A549 (cell line): ENCODE data around the gene PARP12. TPM values are rescaled to one million over a fixed set of nuclear protein-coding genes. Genes with fewer than 3 reads are reported as not detected.

Source experiments
- ATAC-seq, 2 experiments: fragments of 200-7000 bp in 1 of 2; fragments of >200 bp in 1 of 2; cut with Nextera tagmentation in 1 of 2; cut with Tn5 transposase in 1 of 2; 3 replicates each; pipeline versions ENCODE4 v1.8.0 to v1.9.1; 2018 to 2020; ENCODE audit warnings: mild to moderate bottlenecking in 1 of 2, moderate library complexity in 1 of 2
- CTCF ChIA-PET: fragments of 300-600 bp; sonication (Branson Sonifier 250); formaldehyde crosslinking; extraction: SDS; loops from one replicate; lab custom pipeline; 2021; ENCODE audit warnings: antibody characterized with exemption, inconsistent platforms; lab: Yijun Ruan, JAX
- POLR2A ChIA-PET: fragments of 350-600 bp; formaldehyde crosslinking; extraction: SDS; loops from one replicate; lab custom pipeline; 2021; ENCODE audit warnings: antibody characterized with exemption, inconsistent platforms; lab: Yijun Ruan, JAX
- DNase-seq, 2 experiments: peaks; one replicate each; pipeline versions ENCODE4 v3.0.0 to v3.0.0-alpha.2; 2011 to 2016; ENCODE audit warnings: low read depth in 1 of 2, low spot score in 1 of 2
- FAIRE-seq: peaks from 2 replicates; lab custom pipeline; 2011; peaks lifted over from hg19 to GRCh38; lab: Jason Lieb, UNC
- H3K27ac ChIP-seq, 2 experiments: fragments of >200 bp; sonication (Bioruptor Twin); formaldehyde crosslinking; 3 replicates each; pipeline ENCODE4 v1.5.1; 2016 to 2017
- H3K4me1 ChIP-seq: fragments of >200 bp; sonication (Bioruptor Twin); formaldehyde crosslinking; 3 replicates; pipeline ENCODE4 v1.6.1; 2016
- H3K4me2 ChIP-seq: fragments of >200 bp; sonication (Bioruptor Twin); formaldehyde crosslinking; 3 replicates; pipeline ENCODE4 v1.6.1; 2016
- H3K4me3 ChIP-seq: fragments of >200 bp; sonication (Bioruptor Twin); formaldehyde crosslinking; 3 replicates; pipeline ENCODE4 v1.5.1; 2016
- H3K9me3 ChIP-seq: fragments of >200 bp; sonication (Bioruptor Twin); formaldehyde crosslinking; 3 replicates; pipeline ENCODE4 v1.6.1; 2016
- ATOH8 ChIP-seq: fragments of 250-450 bp; sonication (Bioruptor Pico); IDR thresholded peaks from 2 replicates; pipeline ENCODE4 v1.5.0; 2020; ENCODE audit warnings: low read depth, mild to moderate bottlenecking, moderate library complexity
- BHLHE40 ChIP-seq: IDR thresholded peaks from 2 replicates; pipeline ENCODE4 v1.6.1; 2012; ENCODE audit warnings: low read depth, low read length, inconsistent platforms
- CBX2 ChIP-seq: fragments of 200-600 bp; sonication (generic); IDR thresholded peaks from 2 replicates; pipeline ENCODE4 v1.6.1; 2016; ENCODE audit warnings: low read depth, mild to moderate bottlenecking, borderline replicate concordance
- CBX8 ChIP-seq: fragments of 200-600 bp; sonication (generic); IDR thresholded peaks from 2 replicates; pipeline ENCODE4 v1.6.1; 2016
- CEBPB ChIP-seq, 2 experiments: fragments of >200 bp in 1 of 2; sonication (Bioruptor Twin) in 1 of 2; formaldehyde crosslinking in 1 of 2; IDR thresholded peaks; 2 replicates each; pipeline ENCODE4 v1.6.1; 2012 to 2016
- CHD4 ChIP-seq: fragments of 200-600 bp; sonication (generic); IDR thresholded peaks from 2 replicates; pipeline ENCODE4 v1.6.1; 2016; ENCODE audit warnings: antibody characterized with exemption, mild to moderate bottlenecking, borderline replicate concordance
- CTCF ChIP-seq: fragments of >200 bp; sonication (Bioruptor Twin); formaldehyde crosslinking; IDR thresholded peaks from 3 replicates; pipeline ENCODE4 v1.5.1; 2016
- EHMT2 ChIP-seq: fragments of 200-600 bp; sonication (generic); IDR thresholded peaks from 2 replicates; pipeline ENCODE4 v1.6.1; 2016; ENCODE audit warnings: antibody characterized with exemption, low read depth, mild to moderate bottlenecking, moderate library complexity
- ELK1 ChIP-seq: fragments of 150-350 bp; IDR thresholded peaks from 2 replicates; pipeline ENCODE4 v1.6.1; 2014; ENCODE audit warnings: low read depth, mild to moderate bottlenecking, low read length
- FOSB ChIP-seq: fragments of 250-450 bp; sonication (Bioruptor Pico); IDR thresholded peaks from 2 replicates; pipeline ENCODE4 v1.5.0; 2020; ENCODE audit warnings: mild to moderate bottlenecking, moderate library complexity
- GATA3 ChIP-seq: IDR thresholded peaks from 2 replicates; pipeline ENCODE4 v1.6.1; 2012; ENCODE audit warnings: borderline replicate concordance
- HDAC2 ChIP-seq: fragments of 200-600 bp; sonication (generic); IDR thresholded peaks from 2 replicates; pipeline ENCODE4 v1.6.1; 2016
- HES2 ChIP-seq: fragments of >200 bp; sonication (Bioruptor Twin); formaldehyde crosslinking; IDR thresholded peaks from 2 replicates; pipeline ENCODE4 v1.6.1; 2016
- HMGXB4 ChIP-seq: fragments of 250-450 bp; sonication (Bioruptor Pico); IDR thresholded peaks from 2 replicates; pipeline ENCODE4 v1.5.0; 2021; ENCODE audit warnings: mild to moderate bottlenecking, moderate library complexity, borderline replicate concordance
- HOXA7 ChIP-seq: fragments of 250-450 bp; sonication (Bioruptor Pico); IDR thresholded peaks from 2 replicates; pipeline ENCODE4 v1.5.0; 2020; ENCODE audit warnings: mild to moderate bottlenecking, moderate library complexity
- JUN ChIP-seq, 2 experiments: fragments of >200 bp; sonication (Bioruptor Twin); formaldehyde crosslinking; IDR thresholded peaks; 2 replicates in 1 of 2; 3 replicates in 1 of 2; pipeline ENCODE4 v1.6.1; 2016 to 2017
- JUNB ChIP-seq: fragments of >200 bp; sonication (Bioruptor Twin); formaldehyde crosslinking; IDR thresholded peaks from 2 replicates; pipeline ENCODE4 v1.6.1; 2016
- PBX3 ChIP-seq: IDR thresholded peaks from 2 replicates; pipeline ENCODE4 v1.6.1; 2012
- POLR2A ChIP-seq: IDR thresholded peaks from 2 replicates; pipeline ENCODE4 v1.6.1; 2012; ENCODE audit warnings: mild to moderate bottlenecking, low read length
- REST ChIP-seq: fragments of 200-600 bp; sonication (generic); IDR thresholded peaks from 2 replicates; pipeline ENCODE4 v1.6.1; 2016; ENCODE audit warnings: antibody characterized with exemption, mild to moderate bottlenecking, moderate library complexity
- RFX5 ChIP-seq: fragments of 450-650 bp; IDR thresholded peaks from 2 replicates; pipeline ENCODE4 v1.7.1; 2014; ENCODE audit warnings: antibody characterized with exemption, mild to moderate bottlenecking, moderate library complexity
- SMC3 ChIP-seq: fragments of >200 bp; sonication (Bioruptor Twin); formaldehyde crosslinking; IDR thresholded peaks from 3 replicates; pipeline ENCODE4 v1.6.1; 2018; ENCODE audit warnings: inconsistent platforms
- ZC3H11A ChIP-seq: fragments of 450-650 bp; IDR thresholded peaks from 2 replicates; pipeline ENCODE4 v1.6.1; 2014; ENCODE audit warnings: antibody characterized with exemption, mild to moderate bottlenecking
- ZNF302 ChIP-seq: fragments of 250-450 bp; sonication (Bioruptor Pico); IDR thresholded peaks from 2 replicates; pipeline ENCODE4 v1.9.0; 2021; ENCODE audit warnings: inconsistent platforms, mild to moderate bottlenecking, moderate library complexity
- WGBS: methylation state at CpG from one replicate; pipeline ENCODE4 v1.1.6; 2017; ENCODE audit errors: missing lambda C conversion rate; 5-methylcytosine and 5-hydroxymethylcytosine counted together
- polyA plus RNA-seq, 4 experiments: library from polyadenylated mRNA; depleted of rRNA in 3 of 4; stranded (reverse); fragments of >200 nt; fragmentation: RNase III in 1 of 4; extraction: RNeasy Plus Mini Kit Qiagen cat#74134 plus additional on column Dnase treatment in 1 of 4; gene quantifications; 2 replicates in 3 of 4; 3 replicates in 1 of 4; pipeline ENCODE4 v1.2.3, GENCODE V29; 2011 to 2017

The PARP12 gene
- polyA plus RNA-seq, 2 of the 4 experiments (the other 2 are of a cell fraction) = 10.0 to 16.0 TPM

- ATAC-seq (no peak), DNase-seq (no peak), FAIRE-seq (no peak)
- Histone ChIP-seq H3K4me3 (no peak overlapping the region), H3K9me3 (no peaks in the 10 kb centered on the region), H3K4me2 (no peak overlapping the region), H3K27ac (no peak overlapping the region), H3K4me1 (no peaks in the 10 kb centered on the region)
- ChIA-PET POLR2A (no interaction called here), CTCF (interaction anchor here (0.7 to 5.6 kb wide), 6 partner anchors 10 to 375 kb away, joined by 3 to 25 read pairs (median 4); no protein-coding TSS in a partner anchor)
- no peak for TF ChIP-seq FOSB
- TF ChIP-seq ZNF302 (CRISPR knock-in tag) = no peak
- no peak for TF ChIP-seq HMGXB4 (CRISPR knock-in tag)
- TF ChIP-seq CBX8 = no peak
- TF ChIP-seq RFX5 = no peak
- TF ChIP-seq ZC3H11A = no peak
- 81% methylated on average over 17 of the region's 17 CpGs for WGBS
These were observed 85.7 kb downstream of the PARP12 start for GRCh38 chr7:139976838-139977656.

- H3K4me3 ChIP-seq = no peak overlapping the region
- no peaks in the 10 kb centered on the region for H3K4me1 ChIP-seq
- POLR2A ChIA-PET = no interaction called here
- H3K27ac ChIP-seq = no peak overlapping the region
- TF ChIP-seq EHMT2 (no peak), CBX8 (no peak), ELK1 (no peak), GATA3 (no peak), BHLHE40 (no peak), HOXA7 (CRISPR knock-in tag) (no peak), ATOH8 (CRISPR knock-in tag) (no peak), PBX3 (no peak), CEBPB (IDR thresholded peaks at IDR 0.05) (no peak), HES2 (no peak), JUN (IDR thresholded peaks at IDR 0.05) (no peak), SMC3 (no peak), POLR2A (no peak), CHD4 (no peak), REST (no peak), CBX2 (no peak), JUNB (no peak), HDAC2 (no peak), CTCF (no peak)
- no peak for DNase-seq
- CTCF ChIA-PET = interaction anchor here (0.8 to 5.6 kb wide), 4 partner anchors 11 to 374 kb away, joined by 3 to 25 read pairs (median 4); no protein-coding TSS in a partner anchor
- no peak for FAIRE-seq
- no peak for ATAC-seq
- 79% methylated on average over 9 of the region's 11 CpGs for WGBS
- H3K9me3 ChIP-seq = no peaks in the 10 kb centered on the region
- H3K4me2 ChIP-seq = no peak overlapping the region
These were observed 86.5 kb downstream of the PARP12 start for GRCh38 chr7:139976055-139976837.
